ENCODE data around the gene NDUFA8. TPM values are rescaled to one million over a fixed set of nuclear protein-coding genes. Genes with fewer than 3 reads are reported as not detected.

NDUFA8 gene
- total and polyA plus RNA-seq, 2 experiments from 2014 or later = 36.6 to 144 TPM

DNA sequence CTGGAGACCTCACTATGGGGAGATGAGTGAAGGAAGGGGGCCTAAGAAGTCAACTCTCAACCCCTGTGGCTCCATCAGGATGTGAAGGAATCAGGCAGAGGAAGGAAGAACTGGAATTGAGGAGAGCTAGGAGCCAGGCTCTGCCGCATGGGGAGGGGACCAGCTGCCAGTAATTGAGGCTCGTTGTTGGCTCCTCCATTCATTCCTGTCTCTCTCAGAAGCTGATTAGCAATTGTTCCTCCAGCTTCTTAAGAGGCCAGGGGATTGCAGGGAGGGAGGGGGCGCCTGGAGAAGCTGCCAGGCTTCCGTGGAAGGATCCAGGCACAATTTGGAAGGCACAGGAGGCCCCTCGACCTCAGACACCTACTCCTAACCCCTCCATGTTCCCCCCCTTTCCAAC is 46.0 kb downstream of the NDUFA8 start:
- H3K36me3 ChIP-seq (ENCODE audit: insufficient read depth) = no peaks in the 10 kb centered on the region
- no peak overlapping the region for H3K27ac ChIP-seq (ENCODE audit: low read depth)
- H3K4me3 ChIP-seq = no peak overlapping the region
- Mint-ChIP-seq H3K4me1 (peaks cover 40% of the 10 kb centered on the region), H3K4me3 (no peak overlapping the region), H3K9me3 (no peaks in the 10 kb centered on the region), H3K36me3 (ENCODE audit: low read depth) (no peaks in the 10 kb centered on the region), H3K27me3 (ENCODE audit: insufficient read depth, low read depth, poor library complexity) (peaks cover 23% of the 10 kb centered on the region), H3K27ac (no peak overlapping the region)
- H2AFZ ChIP-seq = peak overlapping the region; percentile 66; the same call in 1 of the 2 replicates
- TF ChIP-seq EZH2 (IDR thresholded peaks at IDR 0.05; ENCODE audit: low read depth, unreplicated experiment) (no peak), EZH2phosphoT487 (IDR thresholded peaks at IDR 0.05; ENCODE audit: unreplicated experiment) (no peak), STAT1 (IDR thresholded peaks at IDR 0.05; ENCODE audit: unreplicated experiment) (no peak), POLR2AphosphoS5 (IDR thresholded peaks at IDR 0.05; ENCODE audit: low read depth) (no peak), ZNF331 (CRISPR knock-in tag; IDR thresholded peaks at IDR 0.05; ENCODE audit: low read depth) (no peak)
- TF ChIP-seq, protein P1, sequence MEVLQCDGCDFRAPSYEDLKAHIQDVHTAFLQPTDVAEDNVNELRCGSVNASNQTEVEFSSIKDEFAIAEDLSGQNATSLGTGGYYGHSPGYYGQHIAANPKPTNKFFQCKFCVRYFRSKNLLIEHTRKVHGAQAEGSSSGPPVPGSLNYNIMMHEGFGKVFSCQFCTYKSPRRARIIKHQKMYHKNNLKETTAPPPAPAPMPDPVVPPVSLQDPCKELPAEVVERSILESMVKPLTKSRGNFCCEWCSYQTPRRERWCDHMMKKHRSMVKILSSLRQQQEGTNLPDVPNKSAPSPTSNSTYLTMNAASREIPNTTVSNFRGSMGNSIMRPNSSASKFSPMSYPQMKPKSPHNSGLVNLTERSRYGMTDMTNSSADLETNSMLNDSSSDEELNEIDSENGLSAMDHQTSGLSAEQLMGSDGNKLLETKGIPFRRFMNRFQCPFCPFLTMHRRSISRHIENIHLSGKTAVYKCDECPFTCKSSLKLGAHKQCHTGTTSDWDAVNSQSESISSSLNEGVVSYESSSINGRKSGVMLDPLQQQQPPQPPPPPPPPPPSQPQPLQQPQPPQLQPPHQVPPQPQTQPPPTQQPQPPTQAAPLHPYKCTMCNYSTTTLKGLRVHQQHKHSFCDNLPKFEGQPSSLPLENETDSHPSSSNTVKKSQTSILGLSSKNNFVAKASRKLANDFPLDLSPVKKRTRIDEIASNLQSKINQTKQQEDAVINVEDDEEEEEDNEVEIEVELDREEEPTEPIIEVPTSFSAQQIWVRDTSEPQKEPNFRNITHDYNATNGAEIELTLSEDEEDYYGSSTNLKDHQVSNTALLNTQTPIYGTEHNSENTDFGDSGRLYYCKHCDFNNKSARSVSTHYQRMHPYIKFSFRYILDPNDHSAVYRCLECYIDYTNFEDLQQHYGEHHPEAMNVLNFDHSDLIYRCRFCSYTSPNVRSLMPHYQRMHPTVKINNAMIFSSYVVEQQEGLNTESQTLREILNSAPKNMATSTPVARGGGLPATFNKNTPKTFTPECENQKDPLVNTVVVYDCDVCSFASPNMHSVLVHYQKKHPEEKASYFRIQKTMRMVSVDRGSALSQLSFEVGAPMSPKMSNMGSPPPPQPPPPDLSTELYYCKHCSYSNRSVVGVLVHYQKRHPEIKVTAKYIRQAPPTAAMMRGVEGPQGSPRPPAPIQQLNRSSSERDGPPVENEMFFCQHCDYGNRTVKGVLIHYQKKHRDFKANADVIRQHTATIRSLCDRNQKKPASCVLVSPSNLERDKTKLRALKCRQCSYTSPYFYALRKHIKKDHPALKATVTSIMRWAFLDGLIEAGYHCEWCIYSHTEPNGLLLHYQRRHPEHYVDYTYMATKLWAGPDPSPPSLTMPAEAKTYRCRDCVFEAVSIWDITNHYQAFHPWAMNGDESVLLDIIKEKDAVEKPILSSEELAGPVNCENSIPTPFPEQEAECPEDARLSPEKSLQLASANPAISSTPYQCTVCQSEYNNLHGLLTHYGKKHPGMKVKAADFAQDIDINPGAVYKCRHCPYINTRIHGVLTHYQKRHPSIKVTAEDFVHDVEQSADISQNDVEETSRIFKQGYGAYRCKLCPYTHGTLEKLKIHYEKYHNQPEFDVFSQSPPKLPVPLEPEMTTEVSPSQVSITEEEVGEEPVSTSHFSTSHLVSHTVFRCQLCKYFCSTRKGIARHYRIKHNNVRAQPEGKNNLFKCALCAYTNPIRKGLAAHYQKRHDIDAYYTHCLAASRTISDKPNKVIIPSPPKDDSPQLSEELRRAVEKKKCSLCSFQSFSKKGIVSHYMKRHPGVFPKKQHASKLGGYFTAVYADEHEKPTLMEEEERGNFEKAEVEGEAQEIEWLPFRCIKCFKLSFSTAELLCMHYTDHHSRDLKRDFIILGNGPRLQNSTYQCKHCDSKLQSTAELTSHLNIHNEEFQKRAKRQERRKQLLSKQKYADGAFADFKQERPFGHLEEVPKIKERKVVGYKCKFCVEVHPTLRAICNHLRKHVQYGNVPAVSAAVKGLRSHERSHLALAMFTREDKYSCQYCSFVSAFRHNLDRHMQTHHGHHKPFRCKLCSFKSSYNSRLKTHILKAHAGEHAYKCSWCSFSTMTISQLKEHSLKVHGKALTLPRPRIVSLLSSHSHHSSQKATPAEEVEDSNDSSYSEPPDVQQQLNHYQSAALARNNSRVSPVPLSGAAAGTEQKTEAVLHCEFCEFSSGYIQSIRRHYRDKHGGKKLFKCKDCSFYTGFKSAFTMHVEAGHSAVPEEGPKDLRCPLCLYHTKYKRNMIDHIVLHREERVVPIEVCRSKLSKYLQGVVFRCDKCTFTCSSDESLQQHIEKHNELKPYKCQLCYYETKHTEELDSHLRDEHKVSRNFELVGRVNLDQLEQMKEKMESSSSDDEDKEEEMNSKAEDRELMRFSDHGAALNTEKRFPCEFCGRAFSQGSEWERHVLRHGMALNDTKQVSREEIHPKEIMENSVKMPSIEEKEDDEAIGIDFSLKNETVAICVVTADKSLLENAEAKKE (CRISPR knock-in tag; IDR thresholded peaks at IDR 0.05) = no peak
- TF ChIP-seq, protein P2, sequence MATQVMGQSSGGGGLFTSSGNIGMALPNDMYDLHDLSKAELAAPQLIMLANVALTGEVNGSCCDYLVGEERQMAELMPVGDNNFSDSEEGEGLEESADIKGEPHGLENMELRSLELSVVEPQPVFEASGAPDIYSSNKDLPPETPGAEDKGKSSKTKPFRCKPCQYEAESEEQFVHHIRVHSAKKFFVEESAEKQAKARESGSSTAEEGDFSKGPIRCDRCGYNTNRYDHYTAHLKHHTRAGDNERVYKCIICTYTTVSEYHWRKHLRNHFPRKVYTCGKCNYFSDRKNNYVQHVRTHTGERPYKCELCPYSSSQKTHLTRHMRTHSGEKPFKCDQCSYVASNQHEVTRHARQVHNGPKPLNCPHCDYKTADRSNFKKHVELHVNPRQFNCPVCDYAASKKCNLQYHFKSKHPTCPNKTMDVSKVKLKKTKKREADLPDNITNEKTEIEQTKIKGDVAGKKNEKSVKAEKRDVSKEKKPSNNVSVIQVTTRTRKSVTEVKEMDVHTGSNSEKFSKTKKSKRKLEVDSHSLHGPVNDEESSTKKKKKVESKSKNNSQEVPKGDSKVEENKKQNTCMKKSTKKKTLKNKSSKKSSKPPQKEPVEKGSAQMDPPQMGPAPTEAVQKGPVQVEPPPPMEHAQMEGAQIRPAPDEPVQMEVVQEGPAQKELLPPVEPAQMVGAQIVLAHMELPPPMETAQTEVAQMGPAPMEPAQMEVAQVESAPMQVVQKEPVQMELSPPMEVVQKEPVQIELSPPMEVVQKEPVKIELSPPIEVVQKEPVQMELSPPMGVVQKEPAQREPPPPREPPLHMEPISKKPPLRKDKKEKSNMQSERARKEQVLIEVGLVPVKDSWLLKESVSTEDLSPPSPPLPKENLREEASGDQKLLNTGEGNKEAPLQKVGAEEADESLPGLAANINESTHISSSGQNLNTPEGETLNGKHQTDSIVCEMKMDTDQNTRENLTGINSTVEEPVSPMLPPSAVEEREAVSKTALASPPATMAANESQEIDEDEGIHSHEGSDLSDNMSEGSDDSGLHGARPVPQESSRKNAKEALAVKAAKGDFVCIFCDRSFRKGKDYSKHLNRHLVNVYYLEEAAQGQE (IDR thresholded peaks at IDR 0.05; ENCODE audit: unreplicated experiment) = no peak
- 0 out of 2 replicates have a peak, but pooled peaks cover 3% of the 10 kb centered on the region for H3K9me2 ChIP-seq (ENCODE audit: insufficient read depth)
- no peak overlapping the region for H3K4me2 ChIP-seq
- ATAC-seq (no peak), DNase-seq (ENCODE audit: low spot score) (no peak)
- no peaks in the 10 kb centered on the region for H3F3A ChIP-seq (replicated peaks; ENCODE audit: low read depth)
- no peaks in the 10 kb centered on the region for H3K27me3 ChIP-seq (ENCODE audit: insufficient read depth)
- no peaks in the 10 kb centered on the region for H3K79me2 ChIP-seq (replicated peaks; ENCODE audit: insufficient read depth)
- H4K20me1 ChIP-seq (replicated peaks; ENCODE audit: insufficient read depth) = no peaks in the 10 kb centered on the region
- peaks cover 13% of the 10 kb centered on the region; the same call in 1 of the 2 replicates for H3K4me1 ChIP-seq (ENCODE audit: insufficient read depth)

Measured in GM23338 (cell line).